Glutamatergic neuron (in vitro differentiated cells): ENCODE data around the gene EPHA6. TPM values are rescaled to one million over a fixed set of nuclear protein-coding genes. Genes with fewer than 3 reads are reported as not detected.
"Not testable (repeated sequence)": the region's sequence is repeated elsewhere in the genome, so short reads cannot be mapped to it uniquely, and the experiment has no call there.

ENCODE experiments used
- DNase-seq: peaks from one replicate; pipeline ENCODE4 v3.0.0; 2022
- H3K27ac Mint-ChIP-seq: one replicate; pipeline ENCODE4 v1.8.0; 2020; ENCODE audit warnings: mild to moderate bottlenecking, mixed read lengths, inconsistent platforms; ENCODE audit not compliant: unreplicated experiment
- H3K27me3 Mint-ChIP-seq: one replicate; pipeline ENCODE4 v1.8.0; 2020; ENCODE audit warnings: mild to moderate bottlenecking, moderate library complexity, mixed read lengths, inconsistent platforms; ENCODE audit not compliant: unreplicated experiment
- H3K36me3 Mint-ChIP-seq: one replicate; pipeline ENCODE4 v1.8.0; 2020; ENCODE audit warnings: mild to moderate bottlenecking, mixed read lengths, inconsistent platforms; ENCODE audit not compliant: unreplicated experiment
- H3K4me1 Mint-ChIP-seq: one replicate; pipeline ENCODE4 v1.8.0; 2020; ENCODE audit warnings: mild to moderate bottlenecking, low read depth, mixed read lengths, inconsistent platforms; ENCODE audit not compliant: unreplicated experiment
- H3K4me3 Mint-ChIP-seq: one replicate; pipeline ENCODE4 v1.8.0; 2020; ENCODE audit warnings: mild to moderate bottlenecking, mixed read lengths, inconsistent platforms; ENCODE audit not compliant: unreplicated experiment
- H3K9me3 Mint-ChIP-seq: one replicate; pipeline ENCODE4 v1.8.0; 2020; ENCODE audit warnings: mild to moderate bottlenecking, moderate library complexity, mixed read lengths, inconsistent platforms; ENCODE audit not compliant: unreplicated experiment
- CTCF ChIP-seq: fragments of 200-600 bp; sonication (generic); IDR thresholded peaks from one replicate; pipeline ENCODE4 v1.5.0; 2021; ENCODE audit not compliant: partially characterized antibody, unreplicated experiment
- total RNA-seq: library from RNA; stranded (reverse); fragmentation: NEBNext Ultra II Directional; extraction: Animal tissue kit (Norgen Biotek cat#: 25700); gene quantifications from one replicate; pipeline ENCODE4 v1.2.1, GENCODE V29; 2021; ENCODE audit not compliant: unreplicated experiment

Gene EPHA6
- total RNA-seq, 1 donor from 2014 or later: 9.0 TPM

GRCh38 chr3:97610626-97611025 is 796.2 kb downstream of the EPHA6 start:
- H3K4me1 Mint-ChIP-seq: no peaks in the 10 kb centered on the region
- DNase-seq: no peak
- H3K36me3 Mint-ChIP-seq: no peaks in the 10 kb centered on the region
- no peak for TF ChIP-seq CTCF
- no peak overlapping the region for H3K27ac Mint-ChIP-seq
- H3K9me3 Mint-ChIP-seq: no peaks in the 10 kb centered on the region
- H3K4me3 Mint-ChIP-seq: no peak overlapping the region
- H3K27me3 Mint-ChIP-seq: peaks cover 2% of the 10 kb centered on the region

- Mint-ChIP-seq H3K27ac (no peak overlapping the region), H3K27me3 (peaks cover 2% of the 10 kb centered on the region), H3K4me3 (no peak overlapping the region), H3K9me3 (no peaks in the 10 kb centered on the region), H3K36me3 (peaks cover 6% of the 10 kb centered on the region), H3K4me1 (no peaks in the 10 kb centered on the region)
- TF ChIP-seq CTCF: no peak
- DNase-seq: no peak
Observed at GRCh38 chr3:97612632-97613031, 798.2 kb downstream of the EPHA6 start.

GRCh38 chr3:97613139-97613538 is 798.7 kb downstream of the EPHA6 start:
- Mint-ChIP-seq H3K27me3 (peaks cover 2% of the 10 kb centered on the region), H3K4me3 (no peak overlapping the region), H3K9me3 (no peaks in the 10 kb centered on the region), H3K4me1 (no peaks in the 10 kb centered on the region), H3K27ac (no peak overlapping the region), H3K36me3 (peaks cover 6% of the 10 kb centered on the region)
- TF ChIP-seq CTCF: no peak
- DNase-seq: no peak

GRCh38 chr3:97620514-97620913 is 806.1 kb downstream of the EPHA6 start:
- H3K4me3 Mint-ChIP-seq, DNase-seq, H3K9me3 Mint-ChIP-seq, H3K36me3 Mint-ChIP-seq, H3K4me1 Mint-ChIP-seq, H3K27me3 Mint-ChIP-seq, H3K27ac Mint-ChIP-seq: not testable (repeated sequence)

GRCh38 chr3:97636465-97636864 is 822.1 kb downstream of the EPHA6 start:
- H3K27ac Mint-ChIP-seq: no peak overlapping the region
- DNase-seq: no peak
- H3K27me3 Mint-ChIP-seq: no peaks in the 10 kb centered on the region
- H3K4me1 Mint-ChIP-seq: no peaks in the 10 kb centered on the region
- H3K4me3 Mint-ChIP-seq: no peak overlapping the region
- no peak for TF ChIP-seq CTCF
- peaks cover 4% of the 10 kb centered on the region for H3K36me3 Mint-ChIP-seq
- no peaks in the 10 kb centered on the region for H3K9me3 Mint-ChIP-seq

- DNase-seq: no peak
- TF ChIP-seq CTCF: no peak
- no peaks in the 10 kb centered on the region for H3K4me1 Mint-ChIP-seq
- no peak overlapping the region for H3K4me3 Mint-ChIP-seq
- peaks cover 2% of the 10 kb centered on the region for H3K9me3 Mint-ChIP-seq
- H3K27ac Mint-ChIP-seq: no peak overlapping the region
- H3K36me3 Mint-ChIP-seq: no peaks in the 10 kb centered on the region
- no peaks in the 10 kb centered on the region for H3K27me3 Mint-ChIP-seq
Observed at GRCh38 chr3:97646932-97647331, 832.5 kb downstream of the EPHA6 start.
